ENCODE data around the gene SLC35A5.
"Not testable (repeated sequence)": the region's sequence is repeated elsewhere in the genome, so short reads cannot be mapped to it uniquely, and the experiment has no call there.

Gene SLC35A5

GRCh38 chr3:112561734-112562529 is at the start of gene SLC35A5, which contains the start of gene ATG3:
Gene SLC35A5 (plus strand): TSS chr3:112562045. CDS start chr3:112563404, 1,359 bp downstream.
Gene ATG3 (minus strand): TSS chr3:112561962. CDS start chr3:112561528, 434 bp downstream.
- peak; percentile 99 for DNase-seq

- no peak for DNase-seq
Measured at GRCh38 chr3:112512320-112512719, 49.5 kb upstream of the SLC35A5 start.

DNA sequence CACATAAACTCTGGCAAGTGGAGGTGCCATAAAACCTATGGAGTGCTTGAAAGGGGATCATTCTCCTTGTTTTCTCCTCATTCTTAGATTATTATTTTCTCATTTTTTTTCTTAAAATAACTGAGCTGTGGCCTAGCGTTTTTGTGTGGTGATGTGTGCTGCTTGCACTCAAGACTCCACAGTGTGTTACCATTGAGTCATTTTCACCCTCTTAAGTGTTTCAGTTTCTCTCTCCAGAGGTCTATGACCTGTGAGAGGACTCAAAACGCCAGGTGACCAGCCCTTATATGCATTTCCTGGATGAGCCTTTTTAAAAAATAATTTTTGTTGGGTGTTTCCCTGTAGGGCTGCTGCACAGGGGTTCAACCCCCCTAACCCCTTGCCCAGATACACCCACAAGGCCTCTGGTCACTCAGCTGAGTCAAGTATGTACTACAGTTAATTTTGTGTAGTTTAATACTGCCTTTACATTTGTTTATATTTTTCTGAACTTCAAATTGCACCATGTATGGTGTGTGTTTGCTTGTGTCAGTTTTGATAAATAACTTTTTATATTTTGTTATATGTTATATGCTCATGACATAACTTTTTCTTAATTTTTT is 47.2 kb upstream of the SLC35A5 start:
- DNase-seq = no peak

DNA sequence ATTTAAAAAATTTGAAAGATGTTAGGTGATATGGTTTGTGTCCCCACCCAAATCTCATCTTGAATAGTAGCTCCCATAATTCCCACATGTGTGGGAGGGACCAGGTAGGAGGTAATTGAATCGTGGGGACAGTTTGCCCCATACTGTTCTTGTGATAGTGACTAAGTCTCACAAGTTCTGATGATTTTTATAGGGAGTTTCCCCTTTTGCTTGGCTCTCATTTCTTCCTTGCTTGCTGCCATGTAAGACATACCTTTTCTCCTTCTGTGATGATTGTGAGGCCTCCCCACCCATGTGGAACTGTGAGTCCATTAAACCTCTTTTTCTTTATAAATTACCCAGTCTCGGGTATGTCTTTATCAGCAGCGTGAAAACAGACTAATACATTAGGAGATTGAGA is 42.9 kb upstream of the SLC35A5 start:
- not testable (repeated sequence) for DNase-seq

DNA sequence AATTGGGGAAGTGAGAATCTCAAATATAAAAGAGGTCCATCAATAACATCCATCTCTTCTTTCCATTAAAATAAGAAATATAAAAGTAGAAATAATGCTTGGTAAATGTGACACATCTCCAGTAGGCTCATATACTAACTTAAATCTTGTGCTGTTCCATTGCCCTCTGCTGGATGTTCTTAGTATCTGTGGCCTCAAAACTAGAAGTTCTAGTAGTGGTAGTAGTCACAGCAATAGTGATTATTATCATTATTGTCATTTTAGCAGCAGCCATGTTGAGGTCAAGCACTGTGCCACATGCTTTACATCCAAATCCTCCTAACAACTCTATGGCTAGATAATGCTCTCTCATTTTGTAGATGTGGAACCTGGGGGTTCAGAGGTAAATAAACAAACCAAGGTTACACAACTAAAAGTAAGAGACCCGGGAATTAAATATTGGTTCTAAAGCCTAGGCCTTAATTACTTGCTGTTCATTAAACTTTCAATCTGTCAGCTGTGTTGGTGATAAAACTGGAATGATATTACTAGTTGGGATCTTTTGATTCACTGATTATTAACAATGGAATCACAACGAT is 42.3 kb upstream of the SLC35A5 start:
- DNase-seq = peak; percentile 88

DNA sequence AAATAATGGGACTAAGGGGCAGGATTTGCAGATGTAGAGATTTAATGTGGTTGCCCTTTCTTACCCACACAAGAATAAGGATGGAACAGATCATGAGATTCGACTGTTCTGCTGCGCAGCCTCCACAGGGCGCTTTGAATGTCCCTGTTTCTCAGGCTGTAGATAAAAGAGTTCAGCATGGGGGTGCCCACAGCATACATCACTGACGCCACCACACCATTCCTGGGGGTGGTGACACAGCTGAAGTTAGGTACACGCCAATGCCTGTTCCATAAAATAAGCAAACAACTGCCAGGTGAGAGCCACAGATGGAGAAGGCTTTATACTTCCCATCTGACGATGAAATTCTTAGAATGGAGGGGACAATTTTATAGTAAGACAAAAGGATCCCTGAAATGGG is 37.7 kb upstream of the SLC35A5 start:
- not testable (repeated sequence) for DNase-seq

DNA sequence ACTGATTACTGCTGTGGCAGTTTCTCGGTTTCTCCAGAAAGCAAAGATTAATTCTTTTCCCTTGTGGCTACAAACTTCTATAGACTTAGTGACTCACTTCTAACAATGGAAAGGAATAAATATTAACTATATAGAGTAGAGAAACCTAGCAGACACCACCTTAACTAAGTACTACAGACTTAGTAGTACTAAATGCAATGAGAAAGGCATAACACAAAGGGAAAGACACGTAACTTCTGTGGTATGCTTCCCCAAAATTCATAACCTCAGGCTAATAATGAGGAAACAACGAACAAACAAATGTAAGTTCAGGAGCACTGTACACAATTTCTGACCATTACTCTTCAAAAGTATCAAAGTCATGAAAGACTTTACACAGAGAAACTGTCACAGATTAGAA is 31.3 kb upstream of the SLC35A5 start:
- no peak for DNase-seq

GRCh38 chr3:112531358-112531781 is 30.5 kb upstream of the SLC35A5 start:
- DNase-seq = peak; percentile 74

DNA sequence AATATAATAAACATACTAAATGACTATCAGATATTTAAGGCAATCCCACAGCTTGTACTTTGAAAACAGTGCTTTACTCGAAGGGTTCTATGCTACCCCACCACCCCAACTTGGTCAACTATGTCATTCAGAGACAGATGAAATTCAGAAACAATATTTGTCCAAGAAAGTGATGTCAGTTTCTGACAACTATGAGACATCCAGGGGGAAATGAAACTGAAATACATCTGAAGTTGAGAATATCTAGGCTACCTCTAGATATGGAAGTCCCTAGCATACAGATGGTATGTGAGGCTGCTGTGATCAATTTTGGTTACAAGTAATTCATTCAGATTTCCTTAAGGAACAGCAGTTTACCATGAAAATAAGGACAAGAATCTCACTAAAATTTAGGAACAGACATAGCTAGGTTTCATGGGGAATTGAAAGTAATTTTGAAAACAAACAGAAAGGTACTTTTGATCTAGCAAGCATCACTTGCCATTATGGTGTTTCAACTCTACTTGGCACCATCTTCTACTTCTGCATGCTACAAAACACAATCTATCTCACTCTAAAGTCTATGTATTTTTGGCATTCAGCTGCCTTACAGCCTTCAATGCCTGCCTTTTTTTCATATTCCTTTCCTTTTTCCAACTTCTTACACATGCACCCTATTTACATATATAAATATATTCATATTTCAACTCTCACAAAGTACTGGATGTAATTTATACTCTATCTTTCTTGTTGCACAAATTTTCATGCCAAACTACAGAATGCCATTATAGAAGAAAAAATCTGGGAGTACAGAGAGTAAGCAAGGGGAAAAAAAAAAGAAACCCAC is 21.8 kb upstream of the SLC35A5 start:
- no peak for DNase-seq

- no peak for DNase-seq
Measured at GRCh38 chr3:112546216-112546759, 15.6 kb upstream of the SLC35A5 start.

DNA sequence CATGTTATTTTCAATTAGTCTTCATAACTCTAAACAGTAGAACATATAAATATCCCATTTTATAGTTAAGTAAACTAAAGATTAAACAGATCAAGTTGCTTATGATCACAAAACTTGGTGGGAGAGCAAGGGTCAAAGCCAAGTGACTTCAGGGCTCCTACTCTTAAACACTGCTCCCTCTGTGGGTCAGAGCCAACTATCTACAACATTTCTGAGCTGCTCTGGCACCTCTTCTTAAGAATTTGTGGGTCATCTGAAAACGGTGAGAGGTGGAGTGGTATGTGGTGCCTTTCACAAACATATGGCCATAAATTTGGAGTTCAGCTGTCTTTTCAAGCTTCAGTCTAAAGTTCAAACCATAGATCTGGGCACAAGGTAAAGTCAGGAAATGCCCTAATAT is 11.0 kb upstream of the SLC35A5 start:
- no peak for DNase-seq

GRCh38 chr3:112555535-112556170 is 6.2 kb upstream of the SLC35A5 start:
- peak; percentile 14 for DNase-seq

DNA sequence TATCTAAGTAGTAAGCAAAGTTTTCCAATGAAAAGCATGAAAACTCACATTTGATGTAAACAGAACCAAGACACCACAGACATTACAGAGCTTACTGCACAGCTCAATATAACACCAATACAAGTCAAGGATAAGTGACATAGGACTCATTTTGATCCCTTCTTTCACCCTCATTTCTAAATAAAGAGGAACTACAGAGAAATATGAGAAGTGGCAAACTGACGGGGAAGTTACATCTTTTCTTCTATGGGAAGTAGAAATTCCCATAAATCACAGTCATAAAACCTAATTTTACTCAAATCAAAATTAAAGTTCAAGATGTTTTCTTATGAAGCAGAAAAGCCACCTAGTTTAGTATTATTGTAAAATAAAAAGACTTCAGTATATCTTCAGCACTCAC is 3.9 kb upstream of the SLC35A5 start:
- DNase-seq = no peak

GRCh38 chr3:112560307-112560706 is 1.5 kb upstream of the SLC35A5 start:
- no peak for DNase-seq

- peak; percentile 86 for DNase-seq
Measured at GRCh38 chr3:112560721-112561483, 943 bp upstream of the SLC35A5 start.

DNA sequence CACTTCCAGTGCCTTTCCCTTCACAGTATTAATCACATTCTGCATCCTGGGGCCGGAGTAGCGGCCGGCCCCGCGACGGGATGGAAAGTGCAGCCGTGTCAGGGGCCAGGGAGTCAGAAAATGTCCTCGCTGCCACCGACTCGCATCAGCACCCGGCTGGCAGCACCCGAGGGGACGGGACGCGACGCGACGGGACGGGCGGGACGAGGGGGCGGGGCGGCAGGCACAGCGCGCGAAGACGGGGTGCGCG is 436 bp upstream of the SLC35A5 start:
- no peak for DNase-seq

GRCh38 chr3:112564247-112564939 is 2.5 kb downstream of the SLC35A5 start:
- DNase-seq = not testable (repeated sequence)

GRCh38 chr3:112564940-112565305 is 3.1 kb downstream of the SLC35A5 start:
- DNase-seq = no peak

DNA sequence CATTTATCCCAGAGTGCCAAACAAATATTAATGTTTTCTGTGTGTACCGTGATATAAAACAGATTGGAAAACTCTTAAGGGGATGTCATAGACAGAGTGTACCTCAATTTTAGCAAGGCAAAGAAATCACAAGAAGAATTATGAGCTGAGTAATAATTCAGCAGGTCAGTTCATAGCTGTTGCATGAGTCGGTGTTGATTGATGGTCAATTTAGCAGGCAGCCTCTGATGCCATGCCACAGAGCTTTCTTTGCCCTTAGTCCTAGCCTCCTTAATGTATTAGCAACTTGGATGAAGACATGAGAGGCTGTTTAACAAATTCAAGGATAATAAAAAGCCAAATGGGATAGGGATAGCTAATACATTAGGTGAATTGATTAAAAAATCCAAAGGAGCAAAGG is 6.8 kb downstream of the SLC35A5 start:
- DNase-seq = no peak

DNA sequence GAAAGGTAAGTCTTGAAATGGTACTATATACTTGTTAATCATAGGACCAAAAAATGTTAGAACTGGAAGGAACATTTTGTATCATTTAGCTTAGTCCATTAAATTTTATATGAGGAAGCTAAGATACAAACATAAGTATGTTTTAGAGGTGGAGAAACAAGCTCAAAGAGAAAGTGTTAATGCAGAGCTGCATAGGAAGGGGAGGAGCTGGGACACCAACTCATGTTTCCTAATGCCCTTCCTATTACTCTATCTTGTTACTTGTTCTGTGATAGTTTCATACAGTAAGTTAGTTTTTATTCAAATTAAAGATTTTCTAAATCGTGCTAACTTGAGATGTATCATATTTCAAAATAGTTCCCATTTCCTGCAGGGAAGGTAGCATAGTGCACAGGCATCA is 7.4 kb downstream of the SLC35A5 start:
- DNase-seq = no peak

DNA sequence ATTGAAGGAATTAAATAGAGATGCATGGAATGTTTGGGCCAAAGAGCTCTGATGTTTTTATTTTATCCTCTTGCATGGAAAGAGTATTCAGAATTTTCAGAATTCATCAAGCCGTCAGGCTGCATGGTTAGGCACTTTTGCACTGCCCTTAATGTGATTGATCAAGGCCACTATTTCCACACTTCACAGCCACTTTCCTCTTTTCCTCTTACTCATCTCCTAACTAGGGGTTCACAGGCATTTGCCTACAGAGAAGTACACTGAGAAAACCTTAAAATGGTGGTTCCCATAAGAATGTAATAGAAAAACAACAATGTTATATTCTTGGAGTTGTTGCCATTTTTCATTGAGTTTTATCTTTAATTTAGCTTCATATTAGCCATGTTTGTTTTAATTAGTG is 10.9 kb downstream of the SLC35A5 start:
- no peak for DNase-seq
